ENCODE data around the gene CLDN9. TPM values are rescaled to one million over a fixed set of nuclear protein-coding genes. Genes with fewer than 3 reads are reported as not detected.

Gene CLDN9
- total and polyA plus RNA-seq, 10 donors, result 0.06 to 1.7 (median 0.44) TPM

GRCh38 chr16:3013998-3014690, 1.4 kb downstream of the CLDN9 start:
- Histone ChIP-seq H3K27me3 (replicated peaks in 1 of 7) (peaks cover 0 to 92% (median 40%) of the 10 kb centered on the region in 7 donors), H3K36me3 (no peaks in the 10 kb centered on the region)
- intact Hi-C loops (cut with DNase I; ENCODE audit: low total_unique reads), result no loop called here

GRCh38 chr16:3014971-3015370, 2.2 kb downstream of the CLDN9 start:
- no peak overlapping the region for H3K4me3 ChIP-seq
- 86 to 95% (median 89%) methylated on average over 6 of the region's 6 CpGs for WGBS, 5 donors
- no peak for DNase-seq
- no peaks in the 10 kb centered on the region for H3K36me3 ChIP-seq
- peaks cover 0 to 86% (median 40%) of the 10 kb centered on the region in 7 donors for H3K27me3 ChIP-seq (replicated peaks in 1 of 7)
- no peak for TF ChIP-seq POLR2A (IDR thresholded peaks at IDR 0.05)
- TF ChIP-seq CTCF (IDR thresholded peaks at IDR 0.05 in 8 of 11, conservative IDR thresholded peaks at IDR 0.05 in 3 of 11), result no peak
- TF ChIP-seq POLR2AphosphoS5 (IDR thresholded peaks at IDR 0.05), result no peak
- H3K27ac ChIP-seq, result no peak overlapping the region
- intact Hi-C loops (cut with DNase I; ENCODE audit: low total_unique reads), result no loop called here
- no peaks in the 10 kb centered on the region for H3K9me3 ChIP-seq
- H3K4me1 ChIP-seq, result peaks cover 7 to 41% (median 21%) of the 10 kb centered on the region in 6 donors

More at GRCh38 chr16:3013998-3014690, 1.4 kb downstream of the CLDN9 start:
- TF ChIP-seq POLR2AphosphoS5 (IDR thresholded peaks at IDR 0.05) (no peak), POLR2A (IDR thresholded peaks at IDR 0.05) (no peak), CTCF (IDR thresholded peaks at IDR 0.05 in 8 of 11, conservative IDR thresholded peaks at IDR 0.05 in 3 of 11) (no peak)
- Histone ChIP-seq H3K4me1 (peaks cover 0 to 41% (median 16%) of the 10 kb centered on the region in 6 donors), H3K4me3 (no peak overlapping the region), H3K9me3 (no peaks in the 10 kb centered on the region), H3K27ac (no peak overlapping the region)
- 60 to 72% (median 68%) methylated on average over 4 to 12 of the region's 12 CpGs for WGBS, 5 donors
- DNase-seq, result no peak

- Histone ChIP-seq H3K4me1 (peaks cover 11 to 47% (median 30%) of the 10 kb centered on the region in 6 donors), H3K27ac (no peak overlapping the region), H3K9me3 (no peaks in the 10 kb centered on the region), H3K4me3 (no peak overlapping the region), H3K36me3 (no peaks in the 10 kb centered on the region), H3K27me3 (replicated peaks in 1 of 7) (peaks cover 0 to 79% (median 40%) of the 10 kb centered on the region in 7 donors)
- TF ChIP-seq POLR2A (IDR thresholded peaks at IDR 0.05) (no peak), POLR2AphosphoS5 (IDR thresholded peaks at IDR 0.05) (no peak), CTCF (IDR thresholded peaks at IDR 0.05 in 8 of 11, conservative IDR thresholded peaks at IDR 0.05 in 3 of 11) (no peak)
- intact Hi-C loops (cut with DNase I; ENCODE audit: low total_unique reads), result no loop called here
- no peak for DNase-seq
- WGBS, 5 donors, result 77 to 92% (median 87%) methylated on average over 7 to 13 of the region's 13 CpGs
These were observed 3.3 kb downstream of the CLDN9 start for GRCh38 chr16:3015865-3016521.

- DNase-seq, result no peak
- WGBS, 5 donors, result 60 to 87% (median 77%) methylated on average over 8 to 20 of the region's 20 CpGs
- H3K27ac ChIP-seq, result no peak overlapping the region
- TF ChIP-seq POLR2AphosphoS5 (IDR thresholded peaks at IDR 0.05), result no peak
- TF ChIP-seq POLR2A (IDR thresholded peaks at IDR 0.05), result no peak
- no peak for TF ChIP-seq CTCF (IDR thresholded peaks at IDR 0.05 in 8 of 11, conservative IDR thresholded peaks at IDR 0.05 in 3 of 11)
- no peaks in the 10 kb centered on the region for H3K9me3 ChIP-seq
- peaks cover 0 to 69% (median 32%) of the 10 kb centered on the region in 7 donors for H3K27me3 ChIP-seq (replicated peaks in 1 of 7)
- no peak overlapping the region for H3K4me3 ChIP-seq
- no peaks in the 10 kb centered on the region for H3K36me3 ChIP-seq
- H3K4me1 ChIP-seq, result peaks cover 23 to 55% (median 43%) of the 10 kb centered on the region in 6 donors
- intact Hi-C loops (cut with DNase I; ENCODE audit: low total_unique reads), result no loop called here
These were observed 4.6 kb downstream of the CLDN9 start for GRCh38 chr16:3017344-3017743.

Measured in spleen (tissue), 11 donors.